Endodermal cell (in vitro differentiated cells): ENCODE measurements around the gene DARS1. TPM values are rescaled to one million over a fixed set of nuclear protein-coding genes. Genes with fewer than 3 reads are reported as not detected.

Source experiments
- DNase-seq: peaks from one replicate; pipeline ENCODE4 v3.0.0-alpha.2; 2017
- H3K27ac ChIP-seq: 2 replicates; pipeline ENCODE4 v1.5.1; 2013; ENCODE audit warnings: mild to moderate bottlenecking, low read depth, low read length, moderate library complexity
- H3K27me3 ChIP-seq: 2 replicates; pipeline ENCODE4 v1.6.1; 2013; ENCODE audit warnings: mild to moderate bottlenecking, low read length, moderate library complexity; ENCODE audit not compliant: insufficient read depth, control insufficient read depth, poor library complexity, severe bottlenecking
- H3K36me3 ChIP-seq: 2 replicates; pipeline ENCODE4 v1.7.0; 2013; ENCODE audit warnings: mild to moderate bottlenecking, low read length, moderate library complexity; ENCODE audit not compliant: control insufficient read depth, insufficient read depth
- H3K4me1 ChIP-seq: one replicate; pipeline ENCODE4 v1.7.0; 2013; ENCODE audit warnings: low read length; ENCODE audit not compliant: control insufficient read depth, insufficient read depth
- H3K4me3 ChIP-seq: 2 replicates; pipeline ENCODE4 v1.5.1; 2013; ENCODE audit warnings: mild to moderate bottlenecking, low read length, moderate library complexity
- H3K9ac ChIP-seq: 2 replicates; pipeline ENCODE4 v1.6.1; 2013; ENCODE audit warnings: mild to moderate bottlenecking, low read length, moderate library complexity; ENCODE audit not compliant: poor library complexity, severe bottlenecking; ENCODE audit errors: extremely low read depth
- H3K9me3 ChIP-seq: 2 replicates; pipeline ENCODE4 v1.6.1; 2013; ENCODE audit warnings: mild to moderate bottlenecking, low read length, moderate library complexity; ENCODE audit not compliant: control insufficient read depth
- H3K27ac Mint-ChIP-seq: 2 replicates; pipeline ENCODE4 v1.8.0; 2020; ENCODE audit warnings: mixed read lengths
- H3K27me3 Mint-ChIP-seq: 2 replicates; pipeline ENCODE4 v1.8.0; 2021; ENCODE audit warnings: mild to moderate bottlenecking, mixed read lengths; ENCODE audit not compliant: insufficient read depth
- H3K36me3 Mint-ChIP-seq: 2 replicates; pipeline ENCODE4 v1.8.0; 2020; ENCODE audit warnings: low read depth, mixed read lengths
- H3K4me1 Mint-ChIP-seq: 2 replicates; pipeline ENCODE4 v1.8.0; 2020; ENCODE audit warnings: mixed read lengths
- H3K4me3 Mint-ChIP-seq: 2 replicates; pipeline ENCODE4 v1.8.0; 2020; ENCODE audit warnings: mild to moderate bottlenecking, moderate library complexity, mixed read lengths
- H3K9me3 Mint-ChIP-seq: 2 replicates; pipeline ENCODE4 v1.8.0; 2020; ENCODE audit warnings: mild to moderate bottlenecking, mixed read lengths
- WGBS, 2 experiments: methylation state at CpG; one replicate each; pipeline versions ENCODE4 v1.1.5 to v1.1.7; 2013; ENCODE audit warnings: missing lambda C conversion rate in 2 of 2, mixed read lengths in 1 of 2; ENCODE audit not compliant: insufficient coverage in 1 of 2, insufficient read length in 1 of 2; 5-methylcytosine and 5-hydroxymethylcytosine counted together
- total RNA-seq, 2 donors: library from RNA; stranded (reverse); fragmentation: NEBNext Ultra II Directional in 1 of 2; extraction: Animal tissue kit (Norgen Biotek cat#: 25700) in 1 of 2; gene quantifications; 2 replicates in 1 of 2; 3 replicates in 1 of 2; pipeline ENCODE4 v1.2.1, GENCODE V29; 2021
- TF ChIP-seq, protein P1 (sequence below): fragments of 200-600 bp; sonication (generic); conservative IDR thresholded peaks from 2 replicates; pipeline ENCODE4 v1.5.0; 2021; ENCODE audit warnings: antibody characterized with exemption, mild to moderate bottlenecking

Gene DARS1
- total RNA-seq, 2 donors from 2014 or later, result 70.5 to 75.9 TPM

DNA sequence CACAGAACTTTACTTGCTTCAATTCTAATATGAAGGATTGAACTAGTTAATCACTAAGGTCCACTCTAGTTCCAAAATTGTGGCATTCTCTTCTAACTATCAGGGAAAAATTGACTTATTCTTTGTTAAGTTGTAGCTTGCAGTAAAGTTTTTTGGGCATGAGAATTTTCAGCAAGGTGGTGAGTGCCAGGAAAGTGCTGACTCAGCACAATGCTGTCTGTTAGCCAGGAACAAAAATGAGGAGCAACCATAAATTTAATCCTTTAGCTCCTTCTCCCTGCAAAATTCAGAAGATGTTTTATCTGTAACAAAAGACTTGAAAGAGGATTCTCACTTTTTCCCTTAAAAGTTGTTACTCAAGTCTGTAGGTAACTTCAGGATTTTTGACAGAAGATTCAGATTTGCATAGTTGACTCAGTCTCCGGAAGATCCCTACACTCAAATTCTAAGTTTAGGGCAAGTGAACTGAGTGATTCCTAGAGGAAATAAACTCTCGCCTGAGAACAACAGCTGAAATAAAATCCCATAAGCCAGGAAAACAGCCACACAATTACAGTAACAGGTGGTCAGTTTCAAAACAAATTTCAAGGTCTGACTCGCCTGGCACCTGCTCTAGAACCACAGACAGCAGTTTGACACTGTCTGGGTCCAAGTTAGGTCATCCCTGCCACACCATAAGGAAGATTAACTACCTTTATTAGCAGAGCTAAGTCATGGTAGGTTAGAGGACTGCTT, 20.2 kb upstream of the DARS1 start:
- Mint-ChIP-seq H3K4me1 (peaks cover 10% of the 10 kb centered on the region), H3K27me3 (no peaks in the 10 kb centered on the region), H3K4me3 (no peak overlapping the region), H3K9me3 (peaks cover 8% of the 10 kb centered on the region), H3K36me3 (peaks cover 3% of the 10 kb centered on the region), H3K27ac (no peak overlapping the region)
- TF ChIP-seq, protein P1, sequence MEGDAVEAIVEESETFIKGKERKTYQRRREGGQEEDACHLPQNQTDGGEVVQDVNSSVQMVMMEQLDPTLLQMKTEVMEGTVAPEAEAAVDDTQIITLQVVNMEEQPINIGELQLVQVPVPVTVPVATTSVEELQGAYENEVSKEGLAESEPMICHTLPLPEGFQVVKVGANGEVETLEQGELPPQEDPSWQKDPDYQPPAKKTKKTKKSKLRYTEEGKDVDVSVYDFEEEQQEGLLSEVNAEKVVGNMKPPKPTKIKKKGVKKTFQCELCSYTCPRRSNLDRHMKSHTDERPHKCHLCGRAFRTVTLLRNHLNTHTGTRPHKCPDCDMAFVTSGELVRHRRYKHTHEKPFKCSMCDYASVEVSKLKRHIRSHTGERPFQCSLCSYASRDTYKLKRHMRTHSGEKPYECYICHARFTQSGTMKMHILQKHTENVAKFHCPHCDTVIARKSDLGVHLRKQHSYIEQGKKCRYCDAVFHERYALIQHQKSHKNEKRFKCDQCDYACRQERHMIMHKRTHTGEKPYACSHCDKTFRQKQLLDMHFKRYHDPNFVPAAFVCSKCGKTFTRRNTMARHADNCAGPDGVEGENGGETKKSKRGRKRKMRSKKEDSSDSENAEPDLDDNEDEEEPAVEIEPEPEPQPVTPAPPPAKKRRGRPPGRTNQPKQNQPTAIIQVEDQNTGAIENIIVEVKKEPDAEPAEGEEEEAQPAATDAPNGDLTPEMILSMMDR, result no peak
- Histone ChIP-seq H3K4me1 (no peaks in the 10 kb centered on the region), H3K27me3 (no peaks in the 10 kb centered on the region), H3K27ac (no peak overlapping the region), H3K4me3 (no peak overlapping the region), H3K9me3 (no peaks in the 10 kb centered on the region), H3K9ac (no peak overlapping the region), H3K36me3 (no peaks in the 10 kb centered on the region)
- 86 to 94% methylated on average over 2 to 3 of the region's 3 CpGs for WGBS, 2 experiments
- DNase-seq, result no peak

GRCh38 chr2:136004965-136005364, 19.5 kb upstream of the DARS1 start:
- Mint-ChIP-seq H3K9me3 (peaks cover 8% of the 10 kb centered on the region), H3K36me3 (peaks cover 3% of the 10 kb centered on the region), H3K27me3 (no peaks in the 10 kb centered on the region), H3K27ac (no peak overlapping the region), H3K4me1 (peaks cover 16% of the 10 kb centered on the region), H3K4me3 (no peak overlapping the region)
- no peak for DNase-seq
- Histone ChIP-seq H3K9me3 (no peaks in the 10 kb centered on the region), H3K36me3 (no peaks in the 10 kb centered on the region), H3K27ac (no peak overlapping the region), H3K4me3 (no peak overlapping the region), H3K9ac (no peak overlapping the region), H3K4me1 (peaks cover under 1% of the 10 kb centered on the region), H3K27me3 (no peaks in the 10 kb centered on the region)
- TF ChIP-seq, protein P1, result no peak
- WGBS, 2 experiments, result 92% methylated on average over 2 of the region's 3 CpGs; no CpG with 5 or more reads in 1 of the 2 experiments

DNA sequence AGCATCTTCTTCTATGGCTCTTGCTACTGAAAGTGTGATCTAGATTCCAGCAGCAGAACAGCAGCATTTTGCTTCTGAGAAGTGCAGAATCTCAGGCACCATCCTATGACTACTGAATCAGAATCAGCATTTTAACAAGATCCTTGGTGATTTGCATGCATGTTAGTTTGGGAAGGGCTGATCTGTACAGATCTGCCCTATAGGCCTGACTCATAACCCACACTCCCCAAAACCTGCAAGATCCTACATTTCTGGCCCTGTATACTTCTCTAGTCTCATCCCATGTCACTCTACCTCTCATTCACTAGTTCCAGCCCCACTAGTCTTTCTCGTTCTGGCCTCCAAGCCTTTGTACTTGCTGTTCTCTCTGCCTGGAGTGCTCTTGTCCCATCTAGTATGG, 15.7 kb upstream of the DARS1 start:
- Mint-ChIP-seq H3K27ac (no peak overlapping the region), H3K4me1 (peaks cover 11% of the 10 kb centered on the region), H3K36me3 (peaks cover 3% of the 10 kb centered on the region), H3K4me3 (no peak overlapping the region), H3K27me3 (no peaks in the 10 kb centered on the region), H3K9me3 (peaks cover 8% of the 10 kb centered on the region)
- 89 to 91% methylated on average over 1 of the region's 1 CpG for WGBS, 2 experiments
- no peak for DNase-seq
- H3K4me3 ChIP-seq, result no peak overlapping the region
- H3K9me3 ChIP-seq, result no peaks in the 10 kb centered on the region
- peaks cover 3% of the 10 kb centered on the region for H3K4me1 ChIP-seq
- H3K9ac ChIP-seq, result no peak overlapping the region
- no peak overlapping the region for H3K27ac ChIP-seq
- no peaks in the 10 kb centered on the region for H3K27me3 ChIP-seq
- TF ChIP-seq, protein P1, result no peak
- no peaks in the 10 kb centered on the region for H3K36me3 ChIP-seq
